Measurements from ENCODE around the gene SFT2D3. TPM values are rescaled to one million over a fixed set of nuclear protein-coding genes. Genes with fewer than 3 reads are reported as not detected.

The SFT2D3 gene
- total RNA-seq, 1 donor from 2014 or later = 5.7 TPM

DNA sequence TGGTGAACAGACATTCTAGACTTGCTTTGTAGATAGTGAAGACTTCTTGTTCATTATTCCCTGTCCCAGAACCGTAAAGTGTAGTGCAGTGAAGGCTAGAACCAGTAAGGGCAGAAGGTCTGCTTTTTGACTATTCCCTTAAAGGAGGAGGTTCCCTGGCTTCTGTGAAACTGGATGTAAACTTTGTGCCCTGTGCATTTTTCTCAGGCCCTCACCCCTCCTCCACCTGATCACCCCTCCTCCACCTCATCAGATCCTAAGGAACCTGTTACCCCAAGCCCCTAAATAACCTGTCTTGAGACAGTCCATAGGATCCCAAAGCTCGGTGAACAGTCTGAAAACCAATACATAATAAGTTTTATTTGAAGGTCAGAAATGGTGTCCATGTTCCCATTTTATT, 33.7 kb downstream of the SFT2D3 start:
- peak overlapping the region; percentile 34 for H3K4me3 ChIP-seq (ENCODE audit: low read depth, low read length)
- TF ChIP-seq, protein P1, sequence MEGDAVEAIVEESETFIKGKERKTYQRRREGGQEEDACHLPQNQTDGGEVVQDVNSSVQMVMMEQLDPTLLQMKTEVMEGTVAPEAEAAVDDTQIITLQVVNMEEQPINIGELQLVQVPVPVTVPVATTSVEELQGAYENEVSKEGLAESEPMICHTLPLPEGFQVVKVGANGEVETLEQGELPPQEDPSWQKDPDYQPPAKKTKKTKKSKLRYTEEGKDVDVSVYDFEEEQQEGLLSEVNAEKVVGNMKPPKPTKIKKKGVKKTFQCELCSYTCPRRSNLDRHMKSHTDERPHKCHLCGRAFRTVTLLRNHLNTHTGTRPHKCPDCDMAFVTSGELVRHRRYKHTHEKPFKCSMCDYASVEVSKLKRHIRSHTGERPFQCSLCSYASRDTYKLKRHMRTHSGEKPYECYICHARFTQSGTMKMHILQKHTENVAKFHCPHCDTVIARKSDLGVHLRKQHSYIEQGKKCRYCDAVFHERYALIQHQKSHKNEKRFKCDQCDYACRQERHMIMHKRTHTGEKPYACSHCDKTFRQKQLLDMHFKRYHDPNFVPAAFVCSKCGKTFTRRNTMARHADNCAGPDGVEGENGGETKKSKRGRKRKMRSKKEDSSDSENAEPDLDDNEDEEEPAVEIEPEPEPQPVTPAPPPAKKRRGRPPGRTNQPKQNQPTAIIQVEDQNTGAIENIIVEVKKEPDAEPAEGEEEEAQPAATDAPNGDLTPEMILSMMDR (conservative IDR thresholded peaks at IDR 0.05; ENCODE audit: low read depth, low read length) = no peak
- no peak for DNase-seq (ENCODE audit: low read depth)

GRCh38 chr2:127735537-127736399, 34.5 kb downstream of the SFT2D3 start:
- DNase-seq (ENCODE audit: low read depth) = peak; percentile 86

GRCh38 chr2:127737892-127738291, 36.6 kb downstream of the SFT2D3 start:
- TF ChIP-seq, protein P1 (conservative IDR thresholded peaks at IDR 0.05; ENCODE audit: low read depth, low read length) = no peak
- H3K4me3 ChIP-seq (ENCODE audit: low read depth, low read length) = no peak overlapping the region
- no peak for DNase-seq (ENCODE audit: low read depth)

More at GRCh38 chr2:127735537-127736399, 34.5 kb downstream of the SFT2D3 start:
- H3K4me3 ChIP-seq (ENCODE audit: low read depth, low read length) = peak overlapping the region; percentile 34
- TF ChIP-seq, protein P1 (conservative IDR thresholded peaks at IDR 0.05; ENCODE audit: low read depth, low read length) = no peak

- TF ChIP-seq, protein P1 (conservative IDR thresholded peaks at IDR 0.05; ENCODE audit: low read depth, low read length) = no peak
- no peak for DNase-seq (ENCODE audit: low read depth)
Observed at GRCh38 chr2:127739800-127740199, 38.5 kb downstream of the SFT2D3 start.

GRCh38 chr2:127740665-127741288, 39.5 kb downstream of the SFT2D3 start:
- no peak for DNase-seq (ENCODE audit: low read depth)
- H3K4me3 ChIP-seq (ENCODE audit: low read depth, low read length) = no peak overlapping the region
- TF ChIP-seq, protein P1 (conservative IDR thresholded peaks at IDR 0.05; ENCODE audit: low read depth, low read length) = no peak

More at GRCh38 chr2:127739800-127740199, 38.5 kb downstream of the SFT2D3 start:
- no peak overlapping the region for H3K4me3 ChIP-seq (ENCODE audit: low read depth, low read length)

- H3K4me3 ChIP-seq (ENCODE audit: low read depth, low read length) = no peak overlapping the region
- TF ChIP-seq, protein P1 (conservative IDR thresholded peaks at IDR 0.05; ENCODE audit: low read depth, low read length) = peak; percentile 8
- no peak for DNase-seq (ENCODE audit: low read depth)
Observed at GRCh38 chr2:127743477-127744026, 42.3 kb downstream of the SFT2D3 start.
